Measurements from ENCODE around the gene RERG.

RERG gene

DNA sequence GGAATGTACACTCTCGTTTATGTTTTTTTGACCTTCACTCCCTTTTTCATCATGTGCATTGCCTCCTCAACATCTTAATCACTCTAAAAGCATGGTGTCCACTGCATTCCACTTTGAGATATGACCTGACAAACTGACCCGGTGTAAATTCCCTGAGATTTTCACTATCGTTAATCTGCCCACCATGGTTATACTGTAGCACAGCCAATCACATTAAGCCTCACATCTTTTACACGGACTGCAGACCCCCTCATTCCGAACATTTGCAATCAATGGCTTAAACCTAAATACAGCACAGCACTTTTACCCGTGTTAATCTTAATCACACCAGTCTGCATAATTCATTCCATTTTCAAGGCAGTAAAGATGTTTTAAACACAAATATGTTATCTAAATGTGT, 2.4 kb downstream of the RERG start:
- DNase-seq (ENCODE audit: low read depth): no peak

DNA sequence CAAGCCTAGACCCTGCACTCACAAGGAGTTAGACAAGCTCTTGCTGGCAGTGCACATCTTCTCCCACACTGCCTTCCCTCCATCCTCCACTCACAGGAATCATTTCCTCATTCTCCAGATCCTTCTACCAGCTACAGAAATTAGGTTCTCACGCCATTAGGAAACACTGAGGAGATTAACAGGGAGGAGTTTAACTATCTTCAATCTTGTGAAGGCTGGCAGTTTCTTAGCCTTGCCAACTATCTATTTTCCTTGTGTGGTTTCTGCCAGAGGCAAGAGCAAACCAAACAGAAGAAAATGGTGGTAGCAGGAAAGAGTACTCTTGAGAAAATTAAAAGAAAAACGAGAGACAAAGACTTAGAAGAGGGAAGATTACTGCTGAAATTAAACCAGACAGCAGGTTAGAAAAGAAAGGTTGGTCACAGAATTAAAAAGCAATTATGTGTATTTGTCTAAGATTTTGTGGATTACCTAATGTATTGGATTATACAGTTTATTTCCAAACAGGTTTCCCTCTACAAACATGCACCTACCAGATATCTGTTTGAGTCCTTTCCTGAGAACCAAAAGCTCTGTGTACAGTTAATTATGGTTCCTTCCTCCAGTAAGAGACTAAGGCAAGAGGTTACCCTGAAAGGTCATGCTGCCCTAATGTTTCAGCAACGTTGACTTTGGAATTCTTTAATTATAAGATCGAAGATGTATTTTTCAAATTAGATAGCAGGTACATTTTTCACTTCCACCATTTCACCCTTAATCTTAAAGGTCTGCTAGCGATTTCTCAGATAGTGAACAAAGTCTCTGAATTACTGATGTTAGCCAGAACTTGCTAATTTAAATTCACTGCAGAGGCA, 5.0 kb downstream of the RERG start:
- no peak for DNase-seq (ENCODE audit: low read depth)

DNA sequence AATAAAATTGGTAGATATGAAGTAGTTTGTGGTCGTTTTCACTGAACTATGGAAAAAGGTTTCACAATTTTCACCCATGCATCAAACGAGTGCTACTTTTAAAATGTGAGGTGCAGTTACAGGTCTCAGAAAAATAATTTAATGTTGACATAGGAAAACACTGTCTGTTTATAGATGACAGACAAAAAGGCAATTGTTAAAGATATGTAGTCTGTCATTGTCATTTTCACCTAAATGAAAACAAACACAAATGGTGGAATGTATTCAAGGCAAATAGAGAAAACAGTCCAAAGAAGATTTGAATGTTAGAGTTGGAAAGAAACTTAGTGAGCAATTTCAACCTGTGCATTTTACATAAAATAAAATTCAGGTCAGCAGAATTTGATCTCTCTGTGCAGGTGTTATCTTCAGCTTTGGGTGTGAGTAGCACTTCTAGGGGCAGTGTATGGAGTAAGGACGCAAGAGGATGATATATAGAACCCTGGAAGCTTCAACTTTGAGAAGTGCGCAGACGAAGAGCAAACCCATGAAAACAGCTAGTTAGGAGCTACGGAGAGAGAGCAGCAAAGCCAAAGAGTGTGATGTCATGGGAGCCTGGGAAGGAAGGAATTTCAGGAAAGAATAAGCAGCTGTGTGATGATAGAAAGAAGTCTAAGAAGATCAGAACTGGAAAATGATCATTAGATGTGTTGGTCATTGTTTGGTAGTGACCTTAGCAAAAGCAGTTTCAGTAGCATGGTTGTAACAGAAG, 6.2 kb downstream of the RERG start:
- DNase-seq (ENCODE audit: low read depth): no peak

DNA sequence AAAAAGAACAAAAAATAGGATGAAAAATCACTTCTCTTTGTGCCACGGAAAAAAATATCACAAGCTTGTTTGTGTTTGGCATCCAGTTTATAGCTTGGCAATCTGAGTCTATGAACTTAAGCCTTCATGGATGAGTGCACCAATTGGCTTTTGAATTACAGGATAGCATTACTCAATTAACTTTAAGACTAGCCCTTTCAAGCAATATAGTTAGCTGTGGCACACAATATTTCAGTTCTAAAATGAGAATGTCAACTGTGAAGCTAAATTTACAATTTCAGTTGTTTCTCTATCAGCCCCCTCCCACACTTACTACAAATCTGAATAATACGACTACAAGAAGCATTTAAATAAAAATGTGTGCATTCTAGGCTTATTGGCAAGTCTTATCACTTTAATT, 8.3 kb downstream of the RERG start:
- no peak for DNase-seq (ENCODE audit: low read depth)

DNA sequence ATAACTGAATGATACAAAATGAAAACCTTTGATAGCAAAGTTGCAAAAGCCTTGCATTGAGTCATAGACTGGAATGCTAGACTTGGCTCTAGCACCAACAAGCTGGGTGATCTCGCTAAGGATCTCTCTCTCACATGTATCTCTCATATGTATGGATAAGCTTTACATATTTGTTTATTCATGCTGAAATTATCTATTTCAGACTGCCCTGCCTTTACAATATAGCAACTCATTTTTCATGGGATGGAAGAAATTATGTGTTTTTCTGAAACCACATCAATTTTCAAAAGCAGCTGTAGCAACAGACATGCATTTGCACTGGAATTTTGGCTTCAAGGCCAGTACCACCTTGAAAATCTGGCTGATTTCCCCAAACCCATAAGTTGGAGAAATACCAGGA, 11.4 kb downstream of the RERG start:
- DNase-seq (ENCODE audit: low read depth): no peak

DNA sequence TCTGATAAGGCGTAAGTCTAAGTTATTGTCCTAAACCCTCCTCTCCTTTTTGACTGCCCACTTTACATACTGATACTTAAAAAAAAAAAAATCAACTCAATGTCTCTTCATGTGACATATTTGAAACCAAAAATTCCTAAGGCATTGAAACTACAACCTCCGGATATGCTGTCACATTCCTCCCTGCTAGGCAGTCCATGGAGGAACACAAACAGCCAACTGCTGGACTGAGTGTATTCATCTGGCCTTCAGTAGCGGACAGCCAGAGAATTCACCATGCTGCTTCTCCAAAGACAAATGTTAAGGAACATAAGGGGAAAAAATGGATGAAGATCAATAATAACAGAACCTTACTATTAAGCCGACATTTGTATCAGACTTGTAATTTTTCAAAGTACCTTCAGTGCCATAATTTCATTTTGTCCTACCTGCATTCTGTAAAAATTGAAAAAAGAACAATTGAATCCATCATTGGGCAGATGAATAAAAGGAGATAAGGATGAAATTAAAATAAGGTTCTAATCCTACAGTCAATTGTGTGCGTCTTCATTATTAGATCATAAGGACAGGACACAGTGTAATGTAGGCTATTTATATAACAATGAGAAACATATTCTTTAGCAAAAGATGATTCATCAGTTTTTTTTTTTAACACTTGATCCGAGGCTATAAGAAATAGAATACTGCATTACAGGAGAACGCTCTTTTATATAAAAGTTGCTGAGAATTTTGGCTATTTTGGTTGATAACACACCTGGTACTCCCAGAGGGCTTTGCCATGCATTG, 12.2 kb downstream of the RERG start:
- no peak for DNase-seq (ENCODE audit: low read depth)

DNA sequence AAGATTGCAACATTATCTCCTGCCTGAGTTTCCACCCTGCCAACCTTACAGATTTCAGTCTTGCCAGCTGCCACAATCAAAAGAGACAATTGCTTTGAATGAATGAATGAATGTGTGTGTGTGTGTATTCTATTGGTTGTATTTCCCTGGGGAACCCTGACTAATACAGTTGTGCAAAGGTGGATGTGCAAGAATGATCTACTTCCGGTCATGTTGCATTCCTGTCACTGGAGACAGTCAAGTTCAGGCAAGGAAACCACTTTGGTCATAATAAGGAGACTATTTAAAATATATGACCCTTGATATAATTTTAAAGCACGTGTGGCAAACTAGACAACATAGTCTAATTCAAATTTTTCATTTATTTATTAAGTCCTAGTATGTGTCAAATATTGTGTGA, 13.1 kb downstream of the RERG start:
- DNase-seq (ENCODE audit: low read depth): no peak

DNA sequence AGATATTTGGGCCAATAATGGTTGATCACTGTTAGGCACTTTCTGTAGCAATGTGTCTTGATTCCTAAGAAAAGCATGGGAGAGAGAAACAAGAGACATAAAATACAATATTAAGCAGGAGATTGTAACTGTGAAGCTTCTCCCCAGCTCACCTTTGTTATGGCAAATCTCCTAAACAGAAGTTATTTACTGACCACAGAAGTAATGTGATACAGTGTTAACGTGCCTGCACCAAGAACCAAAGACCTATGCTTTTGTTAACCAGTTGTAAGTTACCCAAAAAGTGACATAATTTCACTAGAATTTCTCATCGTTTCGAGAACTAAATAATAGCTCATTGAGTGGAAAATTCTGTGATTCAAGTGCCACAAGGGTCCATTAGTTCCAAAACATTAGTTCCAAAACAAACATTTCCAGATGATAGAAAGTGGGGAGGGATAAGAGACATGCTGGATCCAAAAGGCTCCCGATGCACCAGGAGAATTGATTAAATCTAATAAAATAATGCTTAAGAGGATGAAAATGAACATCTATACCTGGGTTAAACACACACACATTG, 14.3 kb downstream of the RERG start:
- no peak for DNase-seq (ENCODE audit: low read depth)

DNA sequence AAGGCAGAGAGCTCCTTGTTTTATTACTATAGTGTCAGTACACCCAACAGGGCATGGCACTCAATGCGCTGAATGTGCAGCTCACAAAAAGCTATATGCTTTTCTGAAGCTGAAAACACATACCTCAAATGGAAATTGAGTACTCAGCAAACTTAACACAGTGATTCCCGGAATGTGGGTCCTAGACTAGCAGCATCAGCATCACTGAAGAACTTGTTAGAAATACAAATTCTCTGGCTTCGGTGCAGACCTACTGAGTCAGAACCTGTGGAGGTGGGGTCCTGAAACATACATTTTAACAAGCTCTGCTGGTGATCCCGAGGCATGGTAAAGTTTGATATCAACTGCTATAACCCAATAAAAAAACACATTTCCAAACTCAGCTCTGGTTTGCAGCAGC, 14.9 kb downstream of the RERG start:
- no peak for DNase-seq (ENCODE audit: low read depth)

DNA sequence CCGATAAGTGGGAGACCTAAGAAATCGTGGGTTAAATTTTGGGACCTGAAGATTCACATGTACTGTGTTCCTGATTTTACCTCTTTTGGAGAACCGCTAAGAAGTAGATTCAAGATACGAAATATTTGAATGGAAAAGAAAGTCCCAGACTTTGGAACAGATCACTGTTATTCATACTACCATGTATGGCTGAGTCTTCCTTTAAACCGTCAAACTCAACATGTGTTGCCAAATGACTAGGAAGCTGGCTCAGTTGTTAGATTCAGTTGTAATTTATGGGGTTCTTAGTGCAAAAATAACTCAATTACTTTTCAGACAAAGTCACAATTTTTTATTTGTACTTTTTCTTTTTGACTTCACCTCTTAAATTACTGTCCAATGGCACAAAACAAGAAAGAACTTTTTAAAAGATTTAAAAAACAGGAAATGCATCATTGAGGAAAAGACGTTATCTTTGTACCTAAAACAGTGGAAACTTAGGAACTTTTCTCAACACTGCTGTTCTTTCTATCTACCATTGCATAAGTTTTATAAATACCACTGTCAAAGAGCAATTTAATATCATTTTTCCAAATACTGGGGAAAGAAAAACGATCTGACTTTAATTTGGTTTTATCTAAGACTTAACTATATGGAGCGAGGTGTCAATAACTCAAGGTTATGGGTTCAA, 15.7 kb downstream of the RERG start:
- no peak for DNase-seq (ENCODE audit: low read depth)

DNA sequence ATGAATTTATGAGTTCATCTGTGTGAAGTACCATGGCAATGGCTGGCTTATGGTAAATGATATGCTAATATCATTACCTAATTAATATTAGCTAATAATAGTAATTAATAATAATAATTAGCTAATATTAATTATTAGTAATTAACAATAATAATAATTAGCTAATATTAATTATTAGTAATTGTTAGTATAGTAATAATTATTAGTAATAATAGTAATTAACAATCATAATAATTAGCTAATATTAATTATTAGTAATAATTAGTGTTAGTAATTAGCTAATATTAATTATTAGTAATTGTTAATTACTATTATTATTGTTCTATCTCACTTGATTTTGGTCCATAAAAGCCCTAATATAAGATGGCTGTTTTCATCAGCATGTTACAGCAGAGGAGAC, 19.8 kb downstream of the RERG start:
- DNase-seq (ENCODE audit: low read depth): no peak

DNA sequence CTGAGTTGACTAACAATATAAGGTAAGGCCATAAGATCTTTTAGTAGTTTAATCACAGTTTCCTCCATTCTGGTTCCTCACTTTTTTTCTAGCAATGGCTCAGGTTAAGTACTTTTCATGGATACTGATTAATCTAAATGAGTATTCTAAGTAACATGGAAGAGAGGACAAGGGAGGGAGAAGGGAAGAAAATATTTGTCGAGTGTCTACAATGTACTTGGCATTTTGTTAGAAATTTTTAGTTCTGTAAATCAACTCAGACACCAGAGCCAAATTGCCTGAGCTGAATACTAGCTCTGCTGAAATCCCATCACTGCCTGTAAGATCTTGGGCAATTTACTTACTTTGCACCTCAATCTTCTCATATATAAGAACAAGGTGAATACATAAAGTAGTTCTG, 20.2 kb downstream of the RERG start:
- DNase-seq (ENCODE audit: low read depth): no peak

DNA sequence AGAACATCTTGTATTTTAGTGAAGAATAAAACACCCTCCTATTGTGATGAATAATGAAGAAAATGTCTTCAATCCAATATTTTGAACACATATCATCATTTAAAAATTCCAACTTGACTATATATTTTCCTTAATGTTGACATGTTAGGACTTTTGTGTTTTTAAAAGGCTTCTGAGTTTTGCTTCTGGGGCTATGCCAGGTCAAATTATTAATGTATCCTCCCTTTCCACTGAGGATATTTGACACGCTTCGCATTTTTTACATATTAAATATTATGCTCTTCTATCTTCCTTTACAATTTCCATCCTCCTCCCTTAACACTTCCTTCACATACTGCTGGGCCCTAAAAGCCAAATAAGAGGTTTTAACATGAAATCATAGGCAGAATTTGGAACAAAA, 20.6 kb downstream of the RERG start:
- no peak for DNase-seq (ENCODE audit: low read depth)

DNA sequence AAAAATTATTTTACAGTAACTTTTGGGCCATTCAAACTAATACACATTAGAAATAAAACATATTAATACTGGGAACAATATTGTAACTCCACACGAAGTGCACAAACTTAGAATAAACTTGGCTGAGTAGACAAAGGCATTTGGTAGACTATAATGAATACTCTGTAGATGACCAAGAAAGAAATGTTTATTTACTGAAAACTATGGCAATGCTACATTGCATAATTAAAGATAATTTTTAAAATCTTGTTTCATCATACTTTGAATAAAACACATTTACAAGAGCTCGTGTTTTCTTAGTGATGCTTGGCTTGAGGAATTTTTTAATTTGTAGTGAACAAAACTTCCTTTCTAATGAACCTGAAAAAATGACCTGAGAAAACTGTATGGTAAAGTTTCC, 21.3 kb downstream of the RERG start:
- DNase-seq (ENCODE audit: low read depth): no peak

DNA sequence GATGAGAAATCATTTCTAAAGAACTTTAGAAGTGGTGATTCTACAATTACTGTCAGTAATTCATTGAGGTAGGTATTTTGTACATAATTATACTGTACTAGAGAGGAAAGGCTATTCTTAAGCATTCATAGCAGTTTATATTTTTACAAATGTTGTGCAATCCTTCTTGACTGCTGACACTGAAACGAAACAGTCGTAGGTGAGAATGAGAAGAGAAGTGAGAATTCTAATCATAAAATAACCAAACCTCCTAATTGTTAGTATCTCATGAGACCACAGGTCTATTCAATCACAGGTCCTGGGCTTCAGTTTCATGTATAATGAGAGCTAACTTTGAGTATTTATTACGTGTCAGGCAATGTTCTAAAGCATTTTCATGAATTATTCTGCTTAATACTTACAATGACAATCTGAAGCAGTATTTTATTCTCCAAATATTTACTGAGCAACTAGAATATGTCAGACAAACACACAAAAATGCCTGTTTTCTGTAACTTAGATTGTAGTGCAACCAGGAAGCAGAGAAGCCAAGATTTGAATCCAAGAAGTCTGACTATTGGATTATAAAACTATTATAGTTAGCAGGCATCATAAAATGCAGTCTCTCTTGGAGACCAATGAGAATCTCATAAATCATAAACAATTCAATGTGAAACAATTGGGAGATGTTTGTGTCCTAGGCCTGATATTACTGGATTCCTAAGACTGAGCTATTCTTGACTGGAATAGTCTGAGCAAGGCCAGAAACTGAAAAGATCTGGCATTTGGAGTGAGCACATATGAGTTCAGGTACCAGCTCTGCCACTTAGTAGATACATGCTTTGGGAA, 24.3 kb downstream of the RERG start:
- no peak for DNase-seq (ENCODE audit: low read depth)

DNA sequence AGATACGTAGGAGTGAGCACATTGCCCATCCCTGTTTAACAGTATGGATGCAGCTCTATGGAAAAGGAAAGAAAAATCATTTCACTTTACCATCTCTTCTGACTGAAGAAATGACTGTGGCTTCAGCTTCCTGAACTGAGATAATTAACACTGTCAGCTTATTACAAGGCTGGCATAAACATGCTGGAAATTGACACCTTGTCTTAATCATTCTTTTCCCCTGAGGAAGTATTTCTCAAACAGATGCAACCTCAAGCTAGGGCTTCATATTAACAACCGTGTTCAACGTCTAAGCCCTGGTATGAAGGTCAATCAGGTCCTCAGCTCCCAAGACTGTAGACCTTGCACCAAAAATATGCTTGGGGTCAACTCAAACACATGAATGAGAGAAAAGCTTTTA, 25.0 kb downstream of the RERG start:
- no peak for DNase-seq (ENCODE audit: low read depth)

DNA sequence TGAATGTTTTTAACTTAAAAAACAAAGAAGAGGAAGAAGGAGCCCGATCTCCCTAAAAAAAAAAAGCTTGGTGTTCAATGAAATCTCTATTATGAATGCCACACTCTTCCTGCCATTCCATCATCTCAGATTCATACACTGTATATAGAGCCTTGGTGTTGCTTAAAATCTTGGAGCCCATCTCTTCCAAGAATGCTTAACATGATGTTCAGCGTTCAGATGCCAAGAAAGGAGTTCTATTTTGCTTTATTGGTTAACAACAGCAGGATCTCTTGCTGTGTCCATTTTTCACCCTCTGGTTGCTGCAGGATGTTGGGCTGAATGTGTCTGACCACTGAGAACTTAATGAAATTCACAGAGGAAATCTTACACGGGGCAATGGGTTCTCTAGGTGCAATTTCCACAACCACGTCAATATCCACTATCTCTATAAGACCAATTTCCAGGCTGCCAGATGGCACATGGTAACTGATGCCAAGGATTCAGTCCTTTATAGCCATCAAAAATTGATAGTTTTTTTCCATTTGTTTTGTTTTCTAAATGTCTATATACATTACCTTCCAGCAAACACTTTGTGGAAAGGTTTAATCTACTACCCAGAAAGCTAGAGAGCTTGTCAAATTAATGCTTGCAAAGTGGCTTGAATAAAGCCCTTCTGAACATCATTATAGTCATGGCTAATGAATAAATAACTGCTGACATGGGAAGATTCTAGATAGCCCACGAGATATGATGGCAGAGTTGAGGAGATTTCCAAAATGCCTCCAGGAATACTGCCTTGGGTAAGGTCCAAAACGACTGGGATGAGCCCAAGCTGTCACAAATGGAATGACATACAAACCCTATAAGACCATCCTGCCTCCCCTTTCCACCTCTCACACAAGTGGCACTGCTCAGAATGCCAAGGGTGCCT, 26.5 kb downstream of the RERG start:
- no peak for DNase-seq (ENCODE audit: low read depth)

DNA sequence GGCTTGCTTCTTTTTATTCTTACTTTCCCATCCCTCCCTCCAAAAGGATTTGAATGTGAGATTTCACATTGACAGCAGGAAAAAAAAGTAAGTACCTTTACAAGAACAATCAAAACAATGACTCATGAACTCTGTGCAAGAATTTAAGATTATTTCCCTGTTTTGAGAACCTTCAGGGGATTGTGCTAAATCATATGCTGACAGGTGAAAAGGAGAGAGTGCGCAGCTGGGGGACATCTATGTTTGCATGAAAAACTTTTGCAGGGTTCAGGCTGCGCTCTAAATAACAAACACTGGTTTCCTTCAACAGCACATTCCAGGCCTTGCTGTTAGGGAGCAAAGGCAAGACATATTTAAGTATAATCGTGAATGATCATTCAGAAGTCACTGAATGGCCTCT, 27.3 kb downstream of the RERG start:
- DNase-seq (ENCODE audit: low read depth): no peak

DNA sequence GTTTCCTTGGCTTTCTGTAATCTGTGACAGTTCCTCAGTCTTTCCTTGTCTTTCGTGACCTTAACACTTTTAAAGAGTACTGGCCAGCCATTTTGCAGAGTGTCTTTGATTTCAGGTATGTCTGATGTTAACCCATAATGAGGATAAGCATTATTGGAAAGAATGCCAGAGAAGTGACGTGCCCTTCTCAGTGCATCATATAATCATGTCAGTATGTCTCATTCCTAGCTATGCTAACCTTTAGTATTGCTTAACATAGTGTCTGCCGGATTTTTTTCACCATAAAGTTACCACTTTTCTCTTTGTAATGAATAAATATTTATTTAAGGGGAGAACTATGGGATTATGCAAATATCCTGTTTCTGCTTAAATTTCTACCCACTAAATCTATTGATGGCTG, 28.5 kb downstream of the RERG start:
- no peak for DNase-seq (ENCODE audit: low read depth)

DNA sequence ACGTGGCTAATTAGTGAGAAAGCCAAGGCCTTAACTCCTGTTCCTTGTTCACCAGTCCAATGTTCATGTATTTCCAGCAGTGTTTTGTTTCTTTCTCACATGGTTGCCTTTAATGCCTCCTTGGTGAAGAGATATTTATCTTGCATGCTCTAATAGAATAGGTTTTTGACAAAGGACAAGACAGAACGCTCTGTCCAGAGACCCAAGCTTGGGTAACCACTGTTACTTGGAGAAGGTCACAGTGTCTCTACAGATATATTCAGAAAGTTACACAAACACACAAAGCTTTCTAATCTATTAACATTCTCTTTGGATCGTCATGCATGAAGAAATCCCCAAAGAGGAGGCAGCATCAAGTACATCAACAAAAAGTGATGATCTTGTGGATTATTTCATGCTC, 33.1 kb downstream of the RERG start:
- DNase-seq (ENCODE audit: low read depth): no peak

Measured in stimulated activated CD8-positive, alpha-beta memory T cell treated with anti-CD3 and anti-CD28 coated beads, Interleukin-12 subunit alpha, Interleukin-12 subunit beta, amount 100 ng/mL, for 1 hour (primary cell).